Motor neuron (in vitro differentiated cells): ENCODE measurements around the gene SLC12A2. TPM values are rescaled to one million over a fixed set of nuclear protein-coding genes. Genes with fewer than 3 reads are reported as not detected.

Experiments used
- ATAC-seq, 8 experiments: fragments of 200-7000 bp; cut with Tn5 transposase; replicated peaks in 6 of 8; 2 replicates each; pipeline ENCODE4 v1.8.0; 2021; ENCODE audit warnings: mild to moderate bottlenecking in 8 of 8, moderate library complexity in 8 of 8
- H3K27ac ChIP-seq, 2 donors: fragments of 250-450 bp; sonication (Bioruptor Pico); 2 replicates each; pipeline ENCODE4 v1.9.0; 2021; ENCODE audit warnings: antibody characterized with exemption in 2 of 2, mild to moderate bottlenecking in 2 of 2, moderate library complexity in 1 of 2
- H3K4me1 ChIP-seq, 2 donors: fragments of 250-450 bp; sonication (Bioruptor Pico); replicated peaks in 1 of 2; 2 replicates each; pipeline ENCODE4 v1.6.1; 2021; ENCODE audit warnings: antibody characterized with exemption in 2 of 2, mild to moderate bottlenecking in 2 of 2, moderate library complexity in 1 of 2
- H3K4me3 ChIP-seq, 5 donors: fragments of 250-450 bp; sonication (Bioruptor Pico); 2 replicates each; pipeline ENCODE4 v1.9.0; 2021; ENCODE audit warnings: antibody characterized with exemption in 5 of 5, mild to moderate bottlenecking in 5 of 5, moderate library complexity in 4 of 5
- WGBS, 10 experiments: fragments of 450-650 bp; shearing (Covaris generic); methylation state at CpG; one replicate each; pipeline ENCODE4 v1.0.0; 2022; 5-methylcytosine and 5-hydroxymethylcytosine counted together
- in situ Hi-C, 9 experiments: fragments of 400-800 bp; cut with MboI; loops; one replicate each; pipeline ENCODE4 v1.15.0; 2021; ENCODE audit warnings: low sequenced_read_pairs in 9 of 9, low pct_unique_long_range_greater_than_20kb in 2 of 9; ENCODE audit not compliant: unreplicated experiment in 9 of 9
- total RNA-seq, 8 experiments: library from RNA; unstranded; fragments of 300-600 nt; gene quantifications; 2 replicates each; pipeline versions ENCODE4 v1.2.3 to v1.2.4, GENCODE V29; 2022

The SLC12A2 gene
- total RNA-seq, 8 experiments from 2014 or later: 20.4 to 51.0 (median 29.1) TPM

- H3K27ac ChIP-seq: no peak overlapping the region
- WGBS, 10 experiments: 83 to 100% (median 94%) methylated on average over 1 to 2 of the region's 2 CpGs; no CpG with 5 or more reads in 1 of the 10 experiments
- H3K4me3 ChIP-seq: no peak overlapping the region
- in situ Hi-C loops: no loop called here
- no peaks in the 10 kb centered on the region for H3K4me1 ChIP-seq
- no peak for ATAC-seq
Observed at GRCh38 chr5:128146671-128147070, 63.1 kb downstream of the SLC12A2 start.

- in situ Hi-C loops: no loop called here
- WGBS, 10 experiments: 7 to 100% (median 72%) methylated on average over 1 to 3 of the region's 3 CpGs
Observed at GRCh38 chr5:128154943-128155342, 71.4 kb downstream of the SLC12A2 start.

GRCh38 chr5:128155776-128156175 is 72.2 kb downstream of the SLC12A2 start:
- no peak overlapping the region for H3K27ac ChIP-seq
- in situ Hi-C loops: no loop called here
- H3K4me1 ChIP-seq: no peaks in the 10 kb centered on the region
- no peak overlapping the region for H3K4me3 ChIP-seq
- ATAC-seq: no peak

More at GRCh38 chr5:128154943-128155342, 71.4 kb downstream of the SLC12A2 start:
- H3K4me1 ChIP-seq: no peaks in the 10 kb centered on the region
- H3K27ac ChIP-seq: no peak overlapping the region
- H3K4me3 ChIP-seq: no peak overlapping the region
- peak in 1 of 8 experiments; percentile 36 for ATAC-seq

GRCh38 chr5:128156521-128156920 is 73.0 kb downstream of the SLC12A2 start:
- Histone ChIP-seq H3K27ac (no peak overlapping the region), H3K4me1 (no peaks in the 10 kb centered on the region), H3K4me3 (no peak overlapping the region)
- WGBS, 10 experiments: 80 to 100% (median 93%) methylated on average over 1 to 3 of the region's 3 CpGs; no CpG with 5 or more reads in 1 of the 10 experiments
- no peak for ATAC-seq
- in situ Hi-C loops: no loop called here

- H3K4me3 ChIP-seq: no peak overlapping the region
- in situ Hi-C loops: no loop called here
- ATAC-seq: no peak
- WGBS, 10 experiments: 0 to 100% (median 84%) methylated on average over 1 to 3 of the region's 3 CpGs
- no peaks in the 10 kb centered on the region for H3K4me1 ChIP-seq
- H3K27ac ChIP-seq: no peak overlapping the region
Observed at GRCh38 chr5:128158342-128158741, 74.8 kb downstream of the SLC12A2 start.

GRCh38 chr5:128163991-128164390 is 80.4 kb downstream of the SLC12A2 start:
- 19 to 100% (median 80%) methylated on average over 1 to 2 of the region's 2 CpGs; no CpG with 5 or more reads in 4 of the 10 experiments for WGBS, 10 experiments
- in situ Hi-C loops: no loop called here
- H3K4me3 ChIP-seq: no peak overlapping the region
- ATAC-seq: peak in 2 of 8 experiments; percentile 85 to 94
- no peaks in the 10 kb centered on the region for H3K4me1 ChIP-seq
- H3K27ac ChIP-seq: no peak overlapping the region

GRCh38 chr5:128169401-128170017 is 85.9 kb downstream of the SLC12A2 start:
- WGBS, 10 experiments: 50 to 100% (median 96%) methylated on average over 1 to 2 of the region's 2 CpGs; no CpG with 5 or more reads in 2 of the 10 experiments
- Histone ChIP-seq H3K27ac (no peak overlapping the region), H3K4me1 (no peaks in the 10 kb centered on the region), H3K4me3 (no peak overlapping the region)
- in situ Hi-C loops: no loop called here
- ATAC-seq: no peak

GRCh38 chr5:128172102-128172501 is 88.5 kb downstream of the SLC12A2 start:
- in situ Hi-C loops: no loop called here
- H3K4me3 ChIP-seq: no peak overlapping the region
- ATAC-seq: no peak
- no peak overlapping the region for H3K27ac ChIP-seq
- H3K4me1 ChIP-seq: no peaks in the 10 kb centered on the region
- WGBS, 10 experiments: 22 to 100% (median 100%) methylated on average over 1 of the region's 1 CpG; no CpG with 5 or more reads in 1 of the 10 experiments

- no peak overlapping the region for H3K4me3 ChIP-seq
- 94 to 100% (median 98%) methylated on average over 1 to 2 of the region's 2 CpGs for WGBS, 10 experiments
- no peak overlapping the region for H3K27ac ChIP-seq
- no peaks in the 10 kb centered on the region for H3K4me1 ChIP-seq
- ATAC-seq: no peak
- in situ Hi-C loops: loop anchor here in 3 of 9 experiments (25.0 kb wide), 2 partner anchors 288 to 613 kb away; no protein-coding TSS in a partner anchor
Observed at GRCh38 chr5:128174951-128175350, 91.4 kb downstream of the SLC12A2 start.

GRCh38 chr5:128192368-128192767 is 108.8 kb downstream of the SLC12A2 start:
- Histone ChIP-seq H3K4me1 (no peaks in the 10 kb centered on the region), H3K27ac (no peak overlapping the region), H3K4me3 (no peak overlapping the region)
- 88 to 100% (median 98%) methylated on average over 1 to 2 of the region's 2 CpGs; no CpG with 5 or more reads in 2 of the 10 experiments for WGBS, 10 experiments
- no peak for ATAC-seq
- in situ Hi-C loops: loop anchor here in 3 of 9 experiments (25.0 kb wide), 2 partner anchors 305 to 630 kb away; no protein-coding TSS in a partner anchor

GRCh38 chr5:128193665-128194390 is 110.3 kb downstream of the SLC12A2 start:
- in situ Hi-C loops: loop anchor here in 3 of 9 experiments (25.0 kb wide), 2 partner anchors 307 to 632 kb away; no protein-coding TSS in a partner anchor

GRCh38 chr5:128195316-128195715 is 111.8 kb downstream of the SLC12A2 start:
- Histone ChIP-seq H3K4me3 (no peak overlapping the region), H3K4me1 (no peaks in the 10 kb centered on the region), H3K27ac (no peak overlapping the region)
- 71 to 100% (median 100%) methylated on average over 1 of the region's 1 CpG; no CpG with 5 or more reads in 4 of the 10 experiments for WGBS, 10 experiments
- ATAC-seq: no peak
- in situ Hi-C loops: loop anchor here in 3 of 9 experiments (25.0 kb wide), 2 partner anchors 308 to 633 kb away; no protein-coding TSS in a partner anchor

More at GRCh38 chr5:128193665-128194390, 110.3 kb downstream of the SLC12A2 start:
- no peak overlapping the region for H3K4me3 ChIP-seq
- peak in 1 of 8 experiments; percentile 53 for ATAC-seq
- WGBS, 10 experiments: 80 to 100% (median 95%) methylated on average over 1 to 3 of the region's 3 CpGs; no CpG with 5 or more reads in 4 of the 10 experiments
- H3K27ac ChIP-seq: no peak overlapping the region
- H3K4me1 ChIP-seq: no peaks in the 10 kb centered on the region

GRCh38 chr5:128196080-128196479 is 112.5 kb downstream of the SLC12A2 start:
- no peak for ATAC-seq
- in situ Hi-C loops: loop anchor here in 3 of 9 experiments (25.0 kb wide), 2 partner anchors 309 to 634 kb away; no protein-coding TSS in a partner anchor
- no peak overlapping the region for H3K27ac ChIP-seq
- no peak overlapping the region for H3K4me3 ChIP-seq
- no peaks in the 10 kb centered on the region for H3K4me1 ChIP-seq
- 67 to 100% (median 100%) methylated on average over 2 of the region's 2 CpGs; no CpG with 5 or more reads in 1 of the 10 experiments for WGBS, 10 experiments
